ENCODE results near the gene MSI2. TPM values are rescaled to one million over a fixed set of nuclear protein-coding genes. Genes with fewer than 3 reads are reported as not detected.

The MSI2 gene
- total RNA-seq, 1 experiment from 2014 or later = 61.2 TPM

- DNase-seq (ENCODE audit: low spot score) = no peak
Observed at GRCh38 chr17:57454729-57455062, 198.4 kb downstream of the MSI2 start.

DNA sequence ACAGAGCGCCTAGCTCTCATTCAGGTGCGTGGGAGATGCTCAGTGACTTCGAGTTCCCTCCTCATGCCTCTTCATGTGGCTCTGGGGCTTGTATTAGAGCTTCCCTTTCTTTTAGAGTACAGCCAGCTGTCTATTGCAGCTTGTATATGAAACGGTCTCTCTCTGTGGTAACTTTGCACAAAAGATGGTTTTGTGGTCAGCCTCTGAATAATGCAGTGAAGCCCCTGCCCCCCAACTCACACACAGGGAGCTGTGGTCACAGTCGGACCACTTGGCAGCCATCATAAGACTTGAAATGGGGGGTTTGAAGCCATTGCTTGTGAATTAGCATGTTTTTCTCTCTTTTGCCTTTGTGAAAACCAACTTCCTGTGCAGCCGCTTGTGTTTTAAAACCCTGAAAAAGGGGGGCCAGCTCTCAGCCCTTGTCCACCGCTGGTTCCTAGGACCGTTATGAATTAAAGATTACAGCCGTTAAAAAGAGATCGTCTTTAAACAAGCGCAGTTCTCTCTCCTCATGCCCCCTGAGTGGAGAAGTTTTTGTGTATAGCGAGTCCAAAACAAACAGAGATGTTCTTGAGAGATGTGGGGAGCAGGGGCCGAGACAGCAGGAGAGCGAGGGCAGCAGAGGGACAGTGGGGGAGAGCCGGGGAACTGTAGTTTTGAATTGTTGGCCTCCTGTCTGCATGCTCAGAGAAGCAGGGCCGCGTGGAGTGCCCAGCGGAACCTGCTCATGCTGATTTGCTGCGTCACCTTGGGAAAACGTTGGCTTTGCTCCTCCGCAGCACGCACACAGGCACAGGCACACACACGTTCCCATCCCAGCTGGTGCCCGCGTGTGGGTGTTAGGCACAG is 199.0 kb downstream of the MSI2 start:
- DNase-seq (ENCODE audit: low spot score) = no peak

DNA sequence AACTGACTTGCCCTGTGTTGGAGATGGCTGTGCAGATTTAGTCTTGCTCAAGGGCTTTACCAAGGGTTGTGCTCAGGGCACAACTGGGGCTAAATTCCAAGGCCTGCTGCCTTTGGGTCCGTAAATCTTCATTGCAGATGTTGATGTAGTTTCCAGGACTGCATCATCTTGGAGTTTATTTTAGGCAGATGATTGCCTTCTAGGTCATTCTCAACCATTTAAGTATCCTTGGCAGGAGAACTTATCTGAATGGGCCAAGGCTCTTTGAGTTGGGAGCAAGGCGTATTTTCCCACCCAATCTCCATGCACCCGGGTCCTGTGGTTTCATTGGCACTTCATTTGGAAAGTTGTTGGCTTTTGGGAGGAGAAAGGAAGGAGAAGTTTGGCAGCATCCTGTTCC is 200.3 kb downstream of the MSI2 start:
- DNase-seq (ENCODE audit: low spot score) = no peak

GRCh38 chr17:57457188-57457587 is 200.9 kb downstream of the MSI2 start:
- DNase-seq (ENCODE audit: low spot score) = no peak

- no peak for DNase-seq (ENCODE audit: low spot score)
Observed at GRCh38 chr17:57458718-57459285, 202.5 kb downstream of the MSI2 start.

GRCh38 chr17:57459286-57459915 is 203.1 kb downstream of the MSI2 start:
- DNase-seq (ENCODE audit: low spot score) = peak; percentile 18

GRCh38 chr17:57461082-57461481 is 204.8 kb downstream of the MSI2 start:
- DNase-seq (ENCODE audit: low spot score) = no peak

DNA sequence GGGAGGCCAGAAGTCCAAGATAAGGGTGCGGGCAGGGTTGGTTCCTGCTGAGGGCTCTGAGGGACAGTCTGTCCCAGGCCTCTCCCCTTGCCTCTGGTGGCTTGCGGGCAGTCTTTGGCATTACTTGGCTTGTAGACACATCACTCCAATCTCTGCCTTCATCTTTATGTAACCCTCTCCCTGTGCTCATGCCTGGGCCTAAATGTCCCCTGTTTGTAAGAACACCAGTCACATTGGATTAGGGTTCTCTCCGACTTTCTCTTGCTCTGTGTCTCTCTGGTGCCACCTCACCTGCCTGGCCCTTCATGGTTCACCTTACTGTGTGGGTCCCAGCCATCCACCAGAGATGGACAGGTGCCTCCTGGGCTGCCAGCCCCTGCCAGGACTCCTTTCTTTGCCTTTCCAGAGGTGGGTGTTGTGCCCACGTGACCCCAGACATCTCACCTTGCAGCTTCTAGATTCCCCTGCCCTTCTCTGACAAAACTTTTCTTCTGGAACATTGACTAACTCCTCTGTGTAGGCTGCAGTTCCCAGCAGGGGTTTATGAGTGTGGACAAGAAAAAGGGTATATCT is 205.8 kb downstream of the MSI2 start:
- no peak for DNase-seq (ENCODE audit: low spot score)

DNA sequence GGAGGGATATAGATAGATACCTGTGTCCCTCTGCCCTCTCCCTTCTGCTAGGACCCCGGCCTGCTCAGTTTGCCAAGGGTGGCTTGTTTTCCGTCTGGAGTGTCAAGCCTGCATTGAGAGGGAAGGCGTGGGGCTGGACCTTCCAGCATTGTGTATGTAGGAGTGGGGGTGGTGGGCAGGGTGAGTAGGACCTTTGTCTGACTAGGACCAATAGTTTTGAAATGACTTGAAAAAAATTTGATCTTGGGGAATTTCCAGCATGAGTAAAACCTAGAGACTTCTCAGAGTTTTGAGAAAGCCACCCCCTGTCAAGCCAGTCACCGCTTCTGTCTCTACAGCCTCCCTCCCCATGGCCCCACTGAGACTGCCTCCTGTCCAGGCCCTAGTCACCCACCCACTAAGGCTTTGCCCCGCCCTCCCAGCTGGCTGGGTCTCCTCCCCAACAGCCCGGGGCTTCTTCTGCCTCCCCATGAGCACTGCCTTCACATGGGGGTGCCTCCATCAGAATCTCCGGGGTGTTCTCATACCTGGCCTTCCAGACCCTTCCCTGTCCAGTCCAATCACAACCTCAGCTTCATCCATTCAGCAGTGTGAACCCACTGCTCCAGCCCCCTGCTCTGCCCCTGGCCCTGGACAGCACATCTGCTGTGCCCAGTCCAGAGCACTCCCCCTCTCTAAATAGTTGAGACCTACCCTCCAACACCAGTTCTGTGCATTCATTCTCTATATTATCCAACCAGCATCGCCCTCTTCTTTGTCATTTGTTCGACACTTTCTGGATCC is 207.0 kb downstream of the MSI2 start:
- no peak for DNase-seq (ENCODE audit: low spot score)

DNA sequence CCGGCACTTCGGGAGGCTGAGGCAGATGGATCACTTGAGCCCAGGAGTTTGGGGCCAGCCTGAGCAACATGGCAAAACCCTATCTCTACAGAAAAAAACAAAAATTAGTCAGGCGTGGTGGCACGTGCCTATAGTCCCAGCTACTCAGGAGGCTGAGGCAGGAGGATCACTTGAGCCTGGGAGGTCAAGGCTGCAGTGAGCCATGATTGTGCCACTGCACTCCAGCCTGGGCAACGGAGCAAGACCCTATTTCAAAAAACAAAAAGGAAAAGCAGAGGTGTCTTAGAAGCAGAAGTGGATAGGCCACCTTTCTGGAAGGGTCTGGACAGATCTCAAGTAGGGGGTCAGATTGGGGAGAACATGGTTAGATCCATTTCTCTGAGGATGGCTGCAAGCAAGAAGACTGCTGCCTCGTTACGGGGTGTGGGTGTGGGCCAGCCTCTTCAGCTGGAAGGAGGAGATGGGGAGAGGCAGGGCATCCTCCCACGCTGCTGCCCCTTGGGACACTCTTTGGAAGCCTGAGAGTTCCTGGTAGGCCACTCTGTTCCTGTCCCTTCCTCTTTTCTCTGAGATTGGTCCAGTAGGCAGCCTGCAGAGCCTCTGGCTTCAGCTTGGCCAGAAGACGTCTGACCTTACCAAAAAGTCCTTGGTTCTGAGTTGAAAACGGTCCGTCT is 208.0 kb downstream of the MSI2 start:
- no peak for DNase-seq (ENCODE audit: low spot score)

DNA sequence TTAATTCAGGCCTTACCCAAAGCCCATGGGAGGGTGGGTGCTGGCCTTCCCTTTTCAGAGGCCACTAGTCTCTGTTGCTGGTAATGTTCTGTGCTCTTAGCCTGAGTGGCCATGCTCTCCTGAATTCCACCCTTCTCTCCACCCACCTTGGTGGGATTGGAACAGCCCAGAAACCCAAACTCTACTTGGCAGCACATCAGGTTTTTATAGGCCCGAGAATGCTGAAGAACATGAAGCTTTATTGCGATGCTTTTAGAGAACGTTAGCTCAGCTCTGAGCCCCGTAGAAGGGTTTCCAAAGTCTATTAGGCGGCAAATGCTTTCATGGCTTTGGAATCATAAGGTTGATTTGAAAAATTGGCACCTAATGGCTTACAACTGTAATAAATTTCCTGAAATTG is 209.3 kb downstream of the MSI2 start:
- no peak for DNase-seq (ENCODE audit: low spot score)

DNA sequence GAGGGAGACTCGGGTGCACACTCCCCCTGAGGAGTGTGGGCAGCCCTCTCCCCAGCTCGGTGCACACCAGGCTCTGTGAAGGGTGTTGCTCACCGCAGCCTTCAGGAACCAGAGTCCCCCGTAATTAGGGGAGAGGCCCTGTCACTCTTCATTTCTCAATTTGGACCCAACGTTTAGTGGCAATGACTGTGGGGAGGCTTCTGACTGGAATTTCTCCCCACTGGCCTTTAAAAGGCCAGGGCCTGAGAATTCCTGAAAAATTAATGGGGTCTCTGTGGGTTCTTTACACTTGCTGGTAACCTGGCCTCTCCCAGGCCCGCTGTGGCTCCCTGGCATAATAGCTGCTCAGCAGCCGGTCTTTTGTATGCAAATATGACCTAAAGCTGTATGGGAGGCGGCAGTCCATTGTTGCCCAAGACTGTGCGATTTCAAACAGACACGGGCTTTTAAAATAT is 209.7 kb downstream of the MSI2 start:
- DNase-seq (ENCODE audit: low spot score) = no peak

GRCh38 chr17:57466521-57466920 is 210.2 kb downstream of the MSI2 start:
- no peak for DNase-seq (ENCODE audit: low spot score)

DNA sequence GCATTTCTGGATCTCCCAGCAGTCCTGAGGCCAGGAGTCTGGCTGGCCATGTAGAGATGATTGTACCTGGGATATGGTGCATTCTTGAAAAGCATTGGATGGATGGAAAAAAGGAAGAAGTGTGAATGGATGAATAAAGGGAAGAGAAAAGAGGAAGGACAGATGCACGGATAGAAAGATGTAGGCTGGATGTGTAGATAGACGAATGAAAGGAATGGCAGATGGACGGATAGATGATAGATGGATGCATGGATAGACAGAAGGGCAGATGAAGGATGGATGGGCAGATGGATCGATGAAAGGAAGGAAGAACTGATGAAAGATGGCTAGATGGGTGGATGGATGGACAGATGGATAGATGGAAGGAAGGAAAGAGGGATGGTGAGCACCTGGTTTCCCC is 210.9 kb downstream of the MSI2 start:
- DNase-seq (ENCODE audit: low spot score) = no peak

DNA sequence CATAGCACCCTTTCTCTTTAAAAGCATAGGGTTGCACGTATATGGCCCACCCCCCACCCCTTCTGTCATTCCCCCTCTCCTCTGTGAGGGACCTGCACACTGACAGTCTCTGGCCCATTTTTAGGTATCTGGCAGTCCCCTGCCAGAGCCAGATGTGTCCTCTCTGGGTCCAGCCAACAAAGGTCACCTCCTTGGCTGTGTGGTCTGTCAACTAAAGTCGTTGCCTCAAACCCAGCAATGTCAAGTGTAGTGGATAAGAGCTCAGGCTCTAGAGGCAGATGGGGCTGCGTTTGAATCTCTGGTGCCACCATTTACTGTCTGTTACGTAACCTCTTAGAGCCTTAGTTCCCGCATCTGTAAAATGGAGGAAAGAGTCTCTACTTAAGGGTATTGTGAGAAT is 211.5 kb downstream of the MSI2 start:
- DNase-seq (ENCODE audit: low spot score) = no peak

DNA sequence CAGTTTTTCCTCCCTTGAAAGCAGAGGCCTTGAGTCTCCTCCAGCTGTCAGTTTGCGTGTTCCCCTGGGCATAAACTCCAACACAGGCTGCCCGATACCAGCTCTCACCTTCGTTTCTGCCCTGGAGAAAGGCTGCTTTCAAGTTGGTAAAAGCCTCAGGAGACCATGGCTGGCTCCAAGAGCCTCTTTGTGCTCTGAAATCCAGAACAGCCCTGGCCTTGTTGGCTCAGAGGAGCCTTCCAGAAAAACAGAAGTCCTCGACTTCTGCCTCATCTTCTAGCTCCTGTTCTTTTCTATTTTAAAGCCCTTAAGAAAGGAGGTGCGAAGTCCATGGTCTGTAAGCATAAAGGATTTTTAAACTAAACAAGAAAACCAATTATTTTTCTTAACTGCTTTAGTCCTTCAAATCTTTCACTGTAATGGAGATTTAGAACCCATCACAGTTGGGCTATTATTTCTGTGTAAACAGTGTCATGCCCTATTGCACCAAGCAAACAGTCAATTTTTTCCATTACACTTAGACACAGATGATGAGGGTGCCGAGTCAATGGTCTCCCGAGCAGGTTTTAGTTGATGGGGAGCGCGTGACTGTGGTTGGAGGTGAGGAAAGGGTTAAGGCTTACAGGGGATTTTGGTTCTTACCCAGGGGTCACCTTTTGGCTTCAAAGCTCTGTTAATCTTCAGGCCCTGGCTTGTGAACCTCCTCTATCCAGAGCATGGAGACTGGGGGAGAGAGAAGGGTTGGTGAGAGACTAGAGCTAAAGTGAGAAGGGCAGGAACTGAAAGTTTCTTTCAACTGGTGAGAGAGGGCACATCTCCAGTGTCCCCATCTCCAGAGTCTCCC is 212.8 kb downstream of the MSI2 start:
- DNase-seq (ENCODE audit: low spot score) = no peak

DNA sequence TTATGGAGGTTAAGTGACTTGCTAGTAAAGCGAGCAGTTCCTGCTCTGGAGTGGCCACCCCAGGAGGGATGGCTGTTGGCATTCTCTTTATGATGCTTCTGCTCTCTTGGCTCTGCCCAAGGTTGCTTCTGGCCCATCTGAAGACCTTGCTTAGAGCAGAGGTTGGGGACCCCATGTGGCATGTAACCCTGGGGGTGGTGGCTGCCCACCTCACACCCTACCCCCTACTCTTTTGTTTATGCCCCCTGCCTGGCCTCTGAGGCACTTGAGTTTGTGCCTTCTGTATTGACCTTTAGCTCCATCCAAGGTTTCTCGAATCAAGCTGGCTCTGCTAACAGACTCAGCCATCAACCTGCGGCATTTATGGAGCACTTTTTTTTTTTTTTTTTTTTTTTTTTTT is 214.6 kb downstream of the MSI2 start:
- DNase-seq (ENCODE audit: low spot score) = no peak

- no peak for DNase-seq (ENCODE audit: low spot score)
Observed at GRCh38 chr17:57471868-57472368, 215.6 kb downstream of the MSI2 start.

DNA sequence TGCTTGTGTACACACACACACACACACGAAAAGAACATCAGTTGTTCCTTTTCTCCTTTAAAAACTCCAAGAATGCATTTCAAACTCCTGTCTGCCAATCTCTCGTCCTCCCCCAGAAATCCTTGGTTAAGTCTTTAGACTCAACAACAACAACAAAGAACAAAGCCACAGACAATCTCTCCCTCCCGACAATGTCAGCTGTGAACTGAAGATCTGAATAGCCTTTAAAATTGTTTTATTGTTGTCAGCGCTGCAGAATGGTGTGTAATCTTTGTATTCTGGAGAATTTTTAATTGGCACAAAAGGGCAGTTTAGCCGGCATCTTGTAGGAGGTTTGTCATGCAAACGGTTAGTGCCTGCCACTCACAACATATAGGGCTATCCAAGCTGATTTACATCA is 219.5 kb downstream of the MSI2 start:
- no peak for DNase-seq (ENCODE audit: low spot score)
